HEK293T (cell line): ENCODE measurements around the gene SMPD3.

Experiments
- CTCF ChIA-PET: fragments of 350-600 bp; formaldehyde crosslinking; extraction: SDS; loops from one replicate; lab custom pipeline; 2021; ENCODE audit warnings: antibody characterized with exemption, inconsistent platforms; lab: Yijun Ruan, JAX
- POLR2A ChIA-PET: fragments of 350-600 bp; formaldehyde crosslinking; extraction: SDS; loops from one replicate; lab custom pipeline; 2020; ENCODE audit warnings: antibody characterized with exemption, inconsistent platforms; lab: Yijun Ruan, JAX
- DNase-seq: peaks from one replicate; pipeline ENCODE4 v3.0.0; 2012; ENCODE audit warnings: mixed read lengths; ENCODE audit errors: extremely low spot score
- ARNT ChIP-seq: fragments of 450-650 bp; IDR thresholded peaks from 2 replicates; pipeline ENCODE4 v1.6.1; 2017; ENCODE audit warnings: mild to moderate bottlenecking
- BHLHE40 ChIP-seq: fragments of 450-650 bp; IDR thresholded peaks from 2 replicates; pipeline ENCODE4 v1.6.1; 2016; ENCODE audit warnings: mild to moderate bottlenecking, moderate library complexity, borderline replicate concordance
- CTBP1 ChIP-seq: fragments of 450-650 bp; IDR thresholded peaks from 2 replicates; pipeline ENCODE4 v1.6.1; 2016; ENCODE audit warnings: borderline replicate concordance
- ELF4 ChIP-seq: fragments of 450-650 bp; IDR thresholded peaks from 2 replicates; pipeline ENCODE4 v1.6.1; 2017; ENCODE audit warnings: antibody characterized with exemption
- FOXA1 ChIP-seq: fragments of 450-650 bp; IDR thresholded peaks from 2 replicates; pipeline ENCODE4 v1.6.1; 2016; ENCODE audit warnings: mild to moderate bottlenecking
- FOXK2 ChIP-seq: fragments of 450-650 bp; IDR thresholded peaks from 2 replicates; pipeline ENCODE4 v1.6.1; 2016; ENCODE audit warnings: mild to moderate bottlenecking
- FOXM1 ChIP-seq: fragments of 450-650 bp; IDR thresholded peaks from 2 replicates; pipeline ENCODE4 v1.6.1; 2017; ENCODE audit warnings: mild to moderate bottlenecking, borderline replicate concordance
- HDGF ChIP-seq: fragments of 450-650 bp; IDR thresholded peaks from 2 replicates; pipeline ENCODE4 v1.6.1; 2017; ENCODE audit warnings: antibody characterized with exemption, borderline replicate concordance
- L3MBTL2 ChIP-seq: fragments of 450-650 bp; conservative IDR thresholded peaks from 2 replicates; pipeline ENCODE4 v1.6.1; 2016; ENCODE audit warnings: mild to moderate bottlenecking
- LEF1 ChIP-seq: fragments of 450-650 bp; IDR thresholded peaks from 2 replicates; pipeline ENCODE4 v1.6.1; 2017; ENCODE audit warnings: mild to moderate bottlenecking, borderline replicate concordance
- NFRKB ChIP-seq: fragments of 450-650 bp; IDR thresholded peaks from 2 replicates; pipeline ENCODE4 v1.6.1; 2016; ENCODE audit warnings: mild to moderate bottlenecking, moderate library complexity
- PKNOX1 ChIP-seq: fragments of 450-650 bp; IDR thresholded peaks from 2 replicates; pipeline ENCODE4 v1.6.1; 2016
- SP1 ChIP-seq: fragments of 450-650 bp; IDR thresholded peaks from 2 replicates; pipeline ENCODE4 v1.6.1; 2017
- SUZ12 ChIP-seq: fragments of 450-650 bp; IDR thresholded peaks from 2 replicates; pipeline ENCODE4 v1.6.1; 2016; ENCODE audit warnings: mild to moderate bottlenecking
- TARDBP ChIP-seq: fragments of 450-650 bp; IDR thresholded peaks from 2 replicates; pipeline ENCODE4 v1.6.1; 2016
- ZNF384 ChIP-seq: fragments of 450-650 bp; IDR thresholded peaks from 2 replicates; pipeline ENCODE4 v1.6.1; 2016

The SMPD3 gene

GRCh38 chr16:68404736-68405345, 43.5 kb downstream of the SMPD3 start:
- no peak for DNase-seq
- POLR2A ChIA-PET: no interaction called here
- no peak for TF ChIP-seq ELF4
- no peak for TF ChIP-seq FOXA1
- no peak for TF ChIP-seq TARDBP
- TF ChIP-seq FOXK2: no peak
- no peak for TF ChIP-seq LEF1
- no peak for TF ChIP-seq ZNF384
- TF ChIP-seq SP1: no peak
- TF ChIP-seq BHLHE40: no peak
- TF ChIP-seq ARNT: no peak
- no peak for TF ChIP-seq FOXM1
- TF ChIP-seq NFRKB: no peak
- TF ChIP-seq SUZ12: no peak
- no peak for TF ChIP-seq L3MBTL2
- CTCF ChIA-PET: interaction anchor here (0.7 kb wide), 1 partner anchor 20 kb away, joined by 6 read pairs; no protein-coding TSS in a partner anchor

GRCh38 chr16:68403704-68404103, 44.6 kb downstream of the SMPD3 start:
- TF ChIP-seq FOXK2: no peak
- no peak for TF ChIP-seq LEF1
- no peak for TF ChIP-seq NFRKB
- no peak for TF ChIP-seq FOXA1
- TF ChIP-seq ARNT: no peak
- TF ChIP-seq SUZ12: no peak
- no peak for TF ChIP-seq HDGF
- no peak for TF ChIP-seq CTBP1
- no peak for TF ChIP-seq L3MBTL2
- no peak for TF ChIP-seq SP1
- TF ChIP-seq ZNF384: no peak
- DNase-seq: no peak
- POLR2A ChIA-PET: no interaction called here
- CTCF ChIA-PET: no interaction called here

GRCh38 chr16:68403177-68403576, 45.1 kb downstream of the SMPD3 start:
- CTCF ChIA-PET: no interaction called here
- POLR2A ChIA-PET: no interaction called here
- DNase-seq: no peak
- TF ChIP-seq NFRKB (no peak), ZNF384 (no peak), HDGF (no peak), FOXA1 (no peak), CTBP1 (no peak), LEF1 (no peak), L3MBTL2 (no peak), FOXM1 (no peak), SP1 (no peak), ARNT (no peak), FOXK2 (no peak), BHLHE40 (no peak), ELF4 (no peak), PKNOX1 (no peak), TARDBP (no peak), SUZ12 (no peak)

- POLR2A ChIA-PET: no interaction called here
- TF ChIP-seq LEF1: no peak
- TF ChIP-seq ZNF384: no peak
- TF ChIP-seq ARNT: no peak
- no peak for TF ChIP-seq HDGF
- no peak for TF ChIP-seq SP1
- TF ChIP-seq CTBP1: no peak
- TF ChIP-seq PKNOX1: no peak
- TF ChIP-seq L3MBTL2: no peak
- no peak for TF ChIP-seq SUZ12
- TF ChIP-seq NFRKB: no peak
- no peak for TF ChIP-seq ELF4
- TF ChIP-seq FOXM1: no peak
- no peak for TF ChIP-seq FOXK2
- CTCF ChIA-PET: no interaction called here
- no peak for DNase-seq
These were observed 45.6 kb downstream of the SMPD3 start for GRCh38 chr16:68402748-68403040.

- no peak for DNase-seq
- no peak for TF ChIP-seq HDGF
- no peak for TF ChIP-seq ZNF384
- TF ChIP-seq FOXK2: no peak
- TF ChIP-seq FOXA1: no peak
- no peak for TF ChIP-seq FOXM1
- no peak for TF ChIP-seq BHLHE40
- TF ChIP-seq SP1: no peak
- TF ChIP-seq SUZ12: no peak
- TF ChIP-seq NFRKB: no peak
- TF ChIP-seq CTBP1: no peak
- no peak for TF ChIP-seq ELF4
- no peak for TF ChIP-seq L3MBTL2
- no peak for TF ChIP-seq TARDBP
- no peak for TF ChIP-seq ARNT
- ChIA-PET CTCF (no interaction called here), POLR2A (no interaction called here)
These were observed 46.2 kb downstream of the SMPD3 start for GRCh38 chr16:68401871-68402747.

- POLR2A ChIA-PET: no interaction called here
- no peak for TF ChIP-seq TARDBP
- no peak for TF ChIP-seq FOXK2
- no peak for TF ChIP-seq SUZ12
- TF ChIP-seq L3MBTL2: no peak
- TF ChIP-seq CTBP1: no peak
- no peak for TF ChIP-seq NFRKB
- no peak for TF ChIP-seq ELF4
- no peak for DNase-seq
- CTCF ChIA-PET: no interaction called here
These were observed 47.3 kb downstream of the SMPD3 start for GRCh38 chr16:68400924-68401460.
